ENCODE measurements around the gene CLCNKA. TPM values are rescaled to one million over a fixed set of nuclear protein-coding genes. Genes with fewer than 3 reads are reported as not detected.
"Not testable (repeated sequence)": the region's sequence is repeated elsewhere in the genome, so short reads cannot be mapped to it uniquely, and the experiment has no call there.

Gene CLCNKA
- total and polyA plus RNA-seq, 2 experiments from 2014 or later, result 1.3 TPM

DNA sequence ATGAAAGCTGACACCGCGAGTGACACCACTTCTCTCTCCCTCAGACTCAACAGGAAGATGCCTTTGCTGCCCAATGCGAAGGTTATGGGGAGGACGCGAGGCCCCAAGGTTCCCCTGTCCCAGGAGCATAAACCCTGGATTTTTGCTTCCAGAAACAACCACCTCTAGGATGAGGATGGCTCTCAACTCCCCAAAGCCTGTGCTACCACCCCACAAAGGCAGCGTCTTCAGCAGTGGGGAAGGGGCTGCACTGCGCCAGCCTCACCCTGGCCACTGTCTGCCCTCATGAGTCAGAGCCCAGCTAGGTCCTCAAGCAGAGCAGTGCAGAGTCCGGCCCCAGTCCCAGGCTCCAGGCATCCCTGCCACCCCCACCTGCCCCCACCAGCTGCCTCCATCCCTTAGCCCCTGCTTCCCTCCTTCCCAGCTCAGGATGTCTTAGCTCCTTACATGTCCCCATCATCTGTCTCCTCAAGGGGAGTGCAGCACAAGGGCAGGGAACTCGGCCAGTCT lies 24.7 kb upstream of the CLCNKA start:
- Histone ChIP-seq H3K9me2 (replicated peaks; ENCODE audit: insufficient read depth) (no peaks in the 10 kb centered on the region), H3K79me2 (no peaks in the 10 kb centered on the region), H3K4me2 (no peak overlapping the region), H3K4me3 (no peak overlapping the region), H4K20me1 (ENCODE audit: insufficient read depth, poor library complexity, severe bottlenecking) (no peaks in the 10 kb centered on the region), H3K4me1 (ENCODE audit: insufficient read depth) (no peaks in the 10 kb centered on the region), H3K27me3 (no peaks in the 10 kb centered on the region), H3K27ac (no peak overlapping the region), H3K36me3 (replicated peaks; ENCODE audit: insufficient read depth, low read depth) (no peaks in the 10 kb centered on the region), H3K9me3 (ENCODE audit: low read depth) (no peaks in the 10 kb centered on the region), H2AFZ (no peak overlapping the region)
- TF ChIP-seq EZH2phosphoT487 (IDR thresholded peaks at IDR 0.05; ENCODE audit: low read depth, severe bottlenecking, unreplicated experiment) (no peak), EZH2 (IDR thresholded peaks at IDR 0.05; ENCODE audit: borderline replicate concordance) (no peak)
- TF ChIP-seq, protein P1, sequence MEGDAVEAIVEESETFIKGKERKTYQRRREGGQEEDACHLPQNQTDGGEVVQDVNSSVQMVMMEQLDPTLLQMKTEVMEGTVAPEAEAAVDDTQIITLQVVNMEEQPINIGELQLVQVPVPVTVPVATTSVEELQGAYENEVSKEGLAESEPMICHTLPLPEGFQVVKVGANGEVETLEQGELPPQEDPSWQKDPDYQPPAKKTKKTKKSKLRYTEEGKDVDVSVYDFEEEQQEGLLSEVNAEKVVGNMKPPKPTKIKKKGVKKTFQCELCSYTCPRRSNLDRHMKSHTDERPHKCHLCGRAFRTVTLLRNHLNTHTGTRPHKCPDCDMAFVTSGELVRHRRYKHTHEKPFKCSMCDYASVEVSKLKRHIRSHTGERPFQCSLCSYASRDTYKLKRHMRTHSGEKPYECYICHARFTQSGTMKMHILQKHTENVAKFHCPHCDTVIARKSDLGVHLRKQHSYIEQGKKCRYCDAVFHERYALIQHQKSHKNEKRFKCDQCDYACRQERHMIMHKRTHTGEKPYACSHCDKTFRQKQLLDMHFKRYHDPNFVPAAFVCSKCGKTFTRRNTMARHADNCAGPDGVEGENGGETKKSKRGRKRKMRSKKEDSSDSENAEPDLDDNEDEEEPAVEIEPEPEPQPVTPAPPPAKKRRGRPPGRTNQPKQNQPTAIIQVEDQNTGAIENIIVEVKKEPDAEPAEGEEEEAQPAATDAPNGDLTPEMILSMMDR (IDR thresholded peaks at IDR 0.05; ENCODE audit: poor library complexity), result no peak
- 81% methylated on average over 8 of the region's 9 CpGs for WGBS (ENCODE audit: low lambda C conversion rate, missing lambda C conversion rate)
- no peak for DNase-seq (ENCODE audit: low spot score)

DNA sequence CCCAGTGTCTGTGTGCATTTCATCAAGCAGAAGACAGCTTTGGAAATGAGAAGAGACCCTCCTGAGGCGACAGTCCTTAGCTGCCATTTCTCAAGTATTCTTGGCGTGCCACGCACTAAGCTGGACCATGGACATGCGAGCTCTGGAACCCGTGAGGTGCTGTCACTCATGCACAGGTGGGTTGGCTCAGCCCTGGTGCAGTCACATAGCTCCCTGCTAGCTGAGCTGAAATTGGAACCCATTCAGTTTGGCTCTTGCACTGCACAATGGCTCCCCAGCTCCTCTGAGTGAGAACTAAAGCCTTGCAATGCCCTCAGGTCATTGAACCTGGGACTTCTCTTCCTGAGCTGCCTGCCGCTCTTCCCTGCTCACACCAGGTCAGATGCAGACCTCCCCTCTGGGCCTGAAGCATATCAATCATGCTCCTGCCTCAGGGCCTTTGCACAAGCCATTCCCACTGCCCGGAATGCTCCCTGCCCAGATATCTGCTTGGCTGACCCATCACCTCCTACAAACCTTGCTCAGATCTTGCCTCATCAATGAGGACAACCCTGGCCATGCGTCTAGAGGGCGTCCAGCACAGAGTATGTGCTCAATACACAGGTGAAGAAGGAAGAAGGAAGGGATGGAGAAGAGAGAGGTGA lies 24.1 kb upstream of the CLCNKA start:
- Histone ChIP-seq H3K36me3 (replicated peaks; ENCODE audit: insufficient read depth, low read depth) (no peaks in the 10 kb centered on the region), H3K9me2 (replicated peaks; ENCODE audit: insufficient read depth) (no peaks in the 10 kb centered on the region), H3K4me2 (no peak overlapping the region), H3K9me3 (ENCODE audit: low read depth) (no peaks in the 10 kb centered on the region), H3K4me3 (no peak overlapping the region), H2AFZ (no peak overlapping the region), H3K27me3 (no peaks in the 10 kb centered on the region), H3K4me1 (ENCODE audit: insufficient read depth) (no peaks in the 10 kb centered on the region), H3K27ac (no peak overlapping the region), H4K20me1 (ENCODE audit: insufficient read depth, poor library complexity, severe bottlenecking) (no peaks in the 10 kb centered on the region), H3K79me2 (no peaks in the 10 kb centered on the region)
- no peak for DNase-seq (ENCODE audit: low spot score)
- WGBS (ENCODE audit: low lambda C conversion rate, missing lambda C conversion rate), result 81% methylated on average over 9 of the region's 9 CpGs
- TF ChIP-seq, protein P1 (IDR thresholded peaks at IDR 0.05; ENCODE audit: poor library complexity), result no peak
- TF ChIP-seq EZH2phosphoT487 (IDR thresholded peaks at IDR 0.05; ENCODE audit: low read depth, severe bottlenecking, unreplicated experiment), result no peak
- TF ChIP-seq EZH2 (IDR thresholded peaks at IDR 0.05; ENCODE audit: borderline replicate concordance), result no peak

DNA sequence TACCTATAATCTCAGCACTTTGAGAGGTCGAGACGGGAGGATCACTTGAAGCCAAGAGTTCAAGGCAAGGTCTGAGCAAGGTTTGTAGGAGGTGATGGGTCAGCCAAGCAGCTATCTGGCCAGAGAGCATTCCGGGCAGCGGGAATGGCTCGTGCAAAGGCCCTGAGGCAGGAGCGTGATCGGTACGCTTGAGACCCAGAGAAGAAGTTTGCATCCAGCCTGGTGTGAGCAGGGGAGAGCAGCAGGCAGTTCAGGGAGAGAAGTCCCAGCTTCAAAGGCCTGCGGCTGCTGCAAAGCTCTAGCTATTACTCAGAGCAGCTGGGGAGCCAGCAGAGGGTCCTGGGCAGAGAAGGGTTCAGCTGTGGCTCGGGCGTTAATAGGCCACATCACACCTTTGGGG lies 22.9 kb upstream of the CLCNKA start:
- H3K27me3 ChIP-seq, result no peaks in the 10 kb centered on the region
- H2AFZ ChIP-seq, result no peak overlapping the region
- TF ChIP-seq, protein P1 (IDR thresholded peaks at IDR 0.05; ENCODE audit: poor library complexity), result no peak
- no peak for TF ChIP-seq EZH2 (IDR thresholded peaks at IDR 0.05; ENCODE audit: borderline replicate concordance)
- TF ChIP-seq EZH2phosphoT487 (IDR thresholded peaks at IDR 0.05; ENCODE audit: low read depth, severe bottlenecking, unreplicated experiment), result no peak
- 90% methylated on average over 11 of the region's 11 CpGs for WGBS (ENCODE audit: low lambda C conversion rate, missing lambda C conversion rate)
- H3K4me2 ChIP-seq, result no peak overlapping the region
- H3K36me3 ChIP-seq (replicated peaks; ENCODE audit: insufficient read depth, low read depth), result no peaks in the 10 kb centered on the region
- no peaks in the 10 kb centered on the region for H4K20me1 ChIP-seq (ENCODE audit: insufficient read depth, poor library complexity, severe bottlenecking)
- no peak overlapping the region for H3K27ac ChIP-seq
- H3K4me3 ChIP-seq, result no peak overlapping the region
- no peaks in the 10 kb centered on the region for H3K9me3 ChIP-seq (ENCODE audit: low read depth)
- no peaks in the 10 kb centered on the region for H3K79me2 ChIP-seq
- no peaks in the 10 kb centered on the region for H3K9me2 ChIP-seq (replicated peaks; ENCODE audit: insufficient read depth)
- no peaks in the 10 kb centered on the region for H3K4me1 ChIP-seq (ENCODE audit: insufficient read depth)
- DNase-seq (ENCODE audit: low spot score), result no peak

DNA sequence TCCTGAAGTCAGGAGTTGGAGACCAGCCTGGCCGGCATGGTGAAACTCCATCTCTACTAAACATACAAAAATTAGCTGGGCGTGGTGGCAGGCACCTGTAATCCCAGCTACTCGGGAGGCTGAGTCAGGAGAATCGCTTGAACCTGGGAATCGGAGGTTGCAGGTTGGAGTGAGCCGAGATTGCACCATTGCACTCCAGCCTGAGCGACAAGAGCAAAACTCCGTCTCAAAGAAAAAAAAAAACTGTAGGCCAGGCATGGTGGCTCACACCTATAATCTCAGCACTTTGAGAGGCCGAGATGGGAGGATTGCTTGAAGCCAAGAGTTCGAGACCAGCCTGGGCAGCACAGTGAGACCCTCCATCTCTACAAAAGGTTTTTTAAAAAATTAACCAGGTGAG lies 20.6 kb upstream of the CLCNKA start:
- H3K4me2 ChIP-seq; H3K4me3 ChIP-seq; H3K27me3 ChIP-seq; H3K79me2 ChIP-seq; H3K27ac ChIP-seq; H3K36me3 ChIP-seq (replicated peaks; ENCODE audit: insufficient read depth, low read depth); H3K4me1 ChIP-seq (ENCODE audit: insufficient read depth); H2AFZ ChIP-seq; H3K9me3 ChIP-seq (ENCODE audit: low read depth); DNase-seq (ENCODE audit: low spot score); H4K20me1 ChIP-seq (ENCODE audit: insufficient read depth, poor library complexity, severe bottlenecking); H3K9me2 ChIP-seq (replicated peaks; ENCODE audit: insufficient read depth): not testable (repeated sequence)
- 83% methylated on average over 10 of the region's 10 CpGs for WGBS (ENCODE audit: low lambda C conversion rate, missing lambda C conversion rate)
